ENCODE measurements around the gene RSRP1. TPM values are rescaled to one million over a fixed set of nuclear protein-coding genes. Genes with fewer than 3 reads are reported as not detected.

Gene RSRP1
- total and polyA plus RNA-seq, 2 donors (not counting 3 experiments of a cell fraction or from before 2014, with no cell fraction given) = 50.5 to 99.4 TPM

DNA sequence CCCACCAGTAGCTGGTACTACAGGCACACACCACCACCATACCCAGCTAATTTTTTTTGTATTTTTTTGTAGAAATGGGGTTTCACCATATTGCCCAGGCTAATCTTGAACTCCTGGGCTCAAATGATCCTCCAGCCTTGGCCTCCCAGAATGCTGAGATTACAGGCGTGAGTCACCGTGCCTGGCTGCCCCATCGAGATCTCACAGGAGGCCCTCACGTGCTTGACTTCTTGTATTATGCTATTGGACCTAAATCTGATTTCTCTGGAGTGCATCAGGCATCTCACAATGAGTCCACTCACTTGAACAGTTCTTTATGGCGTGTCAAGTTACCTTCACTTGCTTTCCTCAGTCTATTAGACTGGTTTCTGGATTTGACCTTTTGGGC lies 9.3 kb upstream of the RSRP1 start:
- no peaks in the 10 kb centered on the region for H3K36me3 ChIP-seq (ENCODE audit: control insufficient read depth in 2 of 2, extremely low read depth in 1 of 2, insufficient read depth in 2 of 2, low read length in 2 of 2)
- no peak overlapping the region for H3K4me2 ChIP-seq (ENCODE audit: insufficient read depth, low read length)
- TF ChIP-seq FOS (IDR thresholded peaks at IDR 0.05; ENCODE audit: borderline replicate concordance, insufficient read depth, low read length) (no peak), JUN (IDR thresholded peaks at IDR 0.05; ENCODE audit: borderline replicate concordance, insufficient read depth, insufficient read length, low read depth) (no peak), POLR2A (IDR thresholded peaks at IDR 0.05; ENCODE audit: low read depth, low read length) (no peak), GATA2 (IDR thresholded peaks at IDR 0.05; ENCODE audit: insufficient read depth, insufficient read length, low read depth, low read length) (no peak), MAX (IDR thresholded peaks at IDR 0.05; ENCODE audit: insufficient read depth, insufficient read length) (no peak), POLR2AphosphoS5 (IDR thresholded peaks at IDR 0.05; ENCODE audit: insufficient read depth, low read depth, low read length) (no peak), EZH2 (IDR thresholded peaks at IDR 0.05; ENCODE audit: borderline replicate concordance, low read depth, low read length, severe bottlenecking) (no peak), MYC (IDR thresholded peaks at IDR 0.05; ENCODE audit: low read depth, low read length) (no peak)
- H4K20me1 ChIP-seq (replicated peaks; ENCODE audit: control insufficient read depth, extremely low read depth, insufficient read depth, low read length) = no peaks in the 10 kb centered on the region
- no TSS peak for BruUV-seq (replicated peaks)
- POLR2A ChIA-PET = interaction anchor here (3.4 kb wide), 1 partner anchor 9 kb away, joined by 17 read pairs; the partner anchor contains the start of gene RSRP1
- H3K79me2 ChIP-seq (ENCODE audit: control insufficient read depth, insufficient read depth, low read length) = no peaks in the 10 kb centered on the region
- H3K9me3 ChIP-seq (replicated peaks; ENCODE audit: control insufficient read depth, insufficient read depth, low read length) = no peaks in the 10 kb centered on the region
- dilution Hi-C loops (cut with MboI; ENCODE audit: extremely low pct_ligation_motif_present, low sequenced_read_pairs) (no loop called here), intact Hi-C loops (cut with micrococcal nuclease) (no loop called here)
- CTCF ChIA-PET = no interaction called here
- no peak overlapping the region for H3K4me3 ChIP-seq (replicated peaks in 1 of 3; ENCODE audit: insufficient read depth in 1 of 3, low read depth in 1 of 3, low read length in 3 of 3)
- H3K27me3 ChIP-seq (ENCODE audit: control insufficient read depth in 2 of 2, insufficient read depth in 2 of 2, low read length in 2 of 2) = no peaks in the 10 kb centered on the region
- no peaks in the 10 kb centered on the region for H3K9me1 ChIP-seq (replicated peaks; ENCODE audit: control insufficient read depth, extremely low read depth, insufficient read depth, low read length)
- no peak overlapping the region for H3K9ac ChIP-seq (replicated peaks; ENCODE audit: extremely low read depth, insufficient read depth, low read length)
- peaks cover 8% of the 10 kb centered on the region for H3K4me1 ChIP-seq (ENCODE audit: control insufficient read depth, extremely low read depth, insufficient read depth, low read length)
- FAIRE-seq (no peak), DNase-seq (ENCODE audit: low read depth, low spot score) (no peak)
- H3K27ac ChIP-seq (ENCODE audit: insufficient read depth, low read depth, low read length) = no peak overlapping the region
- no peak overlapping the region for H2AFZ ChIP-seq (ENCODE audit: low read depth, low read length)

Data from endothelial cell of umbilical vein (primary cell).